ENCODE results near the gene RPL22.

Gene RPL22

GRCh38 chr1:6171548-6172124 is 27.8 kb downstream of the RPL22 start:
- no peak for DNase-seq

GRCh38 chr1:6170742-6171201 is 28.6 kb downstream of the RPL22 start:
- no peak for DNase-seq

GRCh38 chr1:6170116-6170741 is 29.2 kb downstream of the RPL22 start:
- no peak for DNase-seq

- DNase-seq, result no peak
Observed at GRCh38 chr1:6168947-6169586, 30.3 kb downstream of the RPL22 start.

DNA sequence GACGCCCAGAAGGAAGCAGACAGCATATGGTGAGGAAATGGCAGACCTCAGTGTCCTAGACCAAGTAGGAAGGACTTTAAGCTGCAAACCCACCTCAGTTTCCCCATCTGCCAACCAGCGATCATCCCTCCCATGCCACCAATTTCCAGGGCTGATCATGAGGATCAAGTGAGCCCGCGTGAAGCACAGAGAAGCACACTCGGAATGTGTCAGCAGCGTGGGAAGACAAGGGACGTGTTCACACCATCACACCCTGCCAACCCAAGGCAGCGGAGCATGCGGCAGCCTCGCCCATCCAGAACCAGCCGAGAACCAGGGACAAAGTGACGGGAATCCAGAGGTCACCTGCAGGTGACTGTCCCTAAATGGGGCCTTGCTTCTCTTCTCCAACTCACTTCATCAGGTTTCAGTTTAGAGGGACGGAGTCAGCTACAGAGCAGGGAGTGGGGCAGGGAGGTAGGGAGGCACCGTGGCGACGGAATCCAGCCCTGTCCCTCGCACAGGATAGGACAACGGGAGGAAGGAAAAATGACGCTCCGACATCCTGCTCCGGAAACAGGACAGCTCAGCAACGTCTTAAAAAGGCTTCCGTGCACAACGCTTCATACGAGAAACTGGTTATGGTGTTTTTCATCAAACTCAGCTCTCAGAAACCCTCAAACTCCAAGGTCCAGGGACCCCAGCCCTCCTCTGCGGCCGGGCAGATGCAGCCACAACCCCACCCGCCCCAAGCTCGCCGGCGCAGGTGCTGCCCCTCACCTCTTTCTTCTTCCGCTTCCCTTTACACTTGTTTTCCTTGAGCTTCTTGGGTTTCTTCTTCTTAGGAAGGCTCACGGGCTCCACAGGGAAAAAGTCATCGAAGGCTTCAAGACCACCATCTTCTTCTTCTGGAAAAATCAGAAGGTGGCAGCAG is 31.7 kb downstream of the RPL22 start:
- DNase-seq, result no peak

DNA sequence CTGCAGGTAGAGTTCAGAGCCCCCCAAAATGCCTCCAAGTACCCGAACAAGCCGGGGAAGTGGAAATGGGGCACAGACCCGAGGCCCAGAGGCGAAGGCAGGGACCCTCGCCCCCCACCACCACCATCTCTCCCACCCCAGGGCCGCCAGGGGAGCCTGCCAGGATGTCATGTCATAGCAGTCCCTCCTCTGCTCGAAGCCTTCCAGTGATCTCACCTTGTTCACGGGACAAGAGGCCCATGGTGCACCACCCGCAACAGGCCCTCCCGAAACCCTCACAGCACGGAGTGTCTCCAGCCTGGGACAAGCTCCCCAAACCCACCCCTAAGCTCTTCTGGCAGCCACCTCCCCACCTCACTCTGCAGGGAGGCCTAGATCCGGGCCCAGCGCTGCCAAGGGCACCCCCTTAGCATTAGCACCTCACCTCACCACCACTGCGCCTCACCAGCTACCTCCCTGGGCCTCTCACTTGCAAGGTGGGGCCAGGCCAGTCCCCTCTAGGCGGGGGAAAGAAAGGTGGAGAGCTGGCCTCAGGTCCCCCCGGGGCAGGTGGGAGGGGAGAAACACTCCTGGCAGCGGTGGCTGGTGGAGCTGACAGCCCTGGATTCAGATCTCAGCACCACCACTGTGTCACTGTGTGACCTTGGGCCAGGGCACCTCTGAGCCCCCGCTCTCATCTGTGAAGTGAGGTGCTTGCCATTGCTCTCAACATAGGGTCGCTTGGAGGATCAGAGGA is 32.6 kb downstream of the RPL22 start:
- no peak for DNase-seq

DNA sequence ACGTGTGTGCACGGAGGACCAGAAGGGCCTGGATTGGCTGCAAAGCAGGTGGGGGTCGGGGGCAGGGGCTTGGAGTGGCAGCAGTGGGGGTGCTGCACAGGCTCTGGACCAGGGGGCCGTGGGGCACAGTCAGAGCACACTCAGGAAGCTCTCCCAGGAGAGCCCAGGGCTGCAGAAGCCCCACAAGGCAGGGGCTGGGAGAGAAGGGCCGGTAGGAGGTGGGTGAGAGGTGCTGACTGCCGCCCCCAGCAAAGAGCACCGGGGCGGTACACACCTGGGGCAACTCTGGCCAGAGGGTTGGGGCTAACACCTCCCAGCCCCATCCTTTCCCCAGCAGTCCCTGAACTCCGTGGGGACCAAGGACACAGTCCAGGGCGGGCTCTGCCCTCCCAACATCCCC is 33.2 kb downstream of the RPL22 start:
- DNase-seq, result no peak

- no peak for DNase-seq
Observed at GRCh38 chr1:6165441-6165985, 33.9 kb downstream of the RPL22 start.

GRCh38 chr1:6165027-6165426 is 34.4 kb downstream of the RPL22 start:
- no peak for DNase-seq

- no peak for DNase-seq
Observed at GRCh38 chr1:6163973-6164617, 35.3 kb downstream of the RPL22 start.

DNA sequence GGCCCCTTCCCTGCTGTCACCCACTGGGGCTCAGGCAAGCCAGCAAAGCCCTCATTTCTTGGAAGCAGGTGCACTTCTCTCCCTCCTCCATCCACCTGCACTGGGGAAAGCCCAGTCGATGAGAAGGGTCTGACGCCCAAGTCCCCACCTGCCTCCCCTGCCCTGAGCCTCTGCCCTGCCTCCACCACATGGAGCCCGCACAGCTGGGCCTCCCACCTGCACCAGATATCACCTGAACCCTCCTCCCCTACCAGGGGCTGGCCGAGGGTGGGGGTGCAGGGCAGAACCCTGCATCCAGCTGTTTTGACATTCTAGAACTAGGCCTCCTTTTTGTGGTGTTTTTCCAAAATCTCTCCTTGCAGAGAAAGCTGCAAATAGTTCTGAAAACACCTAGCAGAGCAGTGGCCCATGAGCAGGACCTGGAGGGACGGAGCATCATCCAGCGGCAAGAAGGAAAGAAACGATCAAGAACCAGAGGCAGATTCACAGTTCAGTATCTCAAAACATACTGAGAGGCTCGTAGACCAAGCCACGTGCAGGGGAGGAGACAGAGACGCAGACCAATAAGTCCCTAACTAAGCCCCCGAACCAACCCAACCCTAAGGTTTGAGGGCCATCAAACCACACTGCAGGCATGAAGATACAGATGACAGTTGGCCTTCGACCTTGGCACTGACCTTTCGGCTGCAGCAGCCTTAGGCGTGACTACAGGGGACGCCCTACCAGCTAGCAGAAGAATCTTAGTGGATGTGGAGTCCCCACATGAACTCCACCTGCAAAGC is 36.0 kb downstream of the RPL22 start:
- DNase-seq, result no peak

- no peak for DNase-seq
Observed at GRCh38 chr1:6162773-6163172, 36.6 kb downstream of the RPL22 start.

DNA sequence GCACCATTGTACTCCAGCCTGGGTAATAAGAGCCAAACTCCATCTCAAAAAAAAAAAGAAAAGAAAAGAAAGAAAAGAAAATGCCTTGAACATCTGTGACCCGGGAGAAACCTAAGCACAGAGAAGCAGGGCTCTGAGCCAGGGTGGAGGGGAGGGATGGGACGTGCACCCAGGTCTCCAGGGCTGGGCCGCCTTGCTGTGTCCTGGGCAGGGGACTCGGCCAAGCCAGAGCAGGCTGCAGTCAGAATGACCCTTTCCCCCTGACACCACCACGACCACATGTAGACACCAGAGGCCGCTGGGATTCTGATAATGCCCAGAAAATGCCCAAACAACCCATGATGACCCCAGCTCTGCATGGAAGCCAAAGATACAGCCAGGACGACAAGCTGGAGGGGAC is 37.1 kb downstream of the RPL22 start:
- no peak for DNase-seq

- no peak for DNase-seq
Observed at GRCh38 chr1:6158181-6158580, 41.2 kb downstream of the RPL22 start.

- DNase-seq, result no peak
Observed at GRCh38 chr1:6157528-6158174, 41.7 kb downstream of the RPL22 start.

- no peak for DNase-seq
Observed at GRCh38 chr1:6157132-6157527, 42.3 kb downstream of the RPL22 start.

DNA sequence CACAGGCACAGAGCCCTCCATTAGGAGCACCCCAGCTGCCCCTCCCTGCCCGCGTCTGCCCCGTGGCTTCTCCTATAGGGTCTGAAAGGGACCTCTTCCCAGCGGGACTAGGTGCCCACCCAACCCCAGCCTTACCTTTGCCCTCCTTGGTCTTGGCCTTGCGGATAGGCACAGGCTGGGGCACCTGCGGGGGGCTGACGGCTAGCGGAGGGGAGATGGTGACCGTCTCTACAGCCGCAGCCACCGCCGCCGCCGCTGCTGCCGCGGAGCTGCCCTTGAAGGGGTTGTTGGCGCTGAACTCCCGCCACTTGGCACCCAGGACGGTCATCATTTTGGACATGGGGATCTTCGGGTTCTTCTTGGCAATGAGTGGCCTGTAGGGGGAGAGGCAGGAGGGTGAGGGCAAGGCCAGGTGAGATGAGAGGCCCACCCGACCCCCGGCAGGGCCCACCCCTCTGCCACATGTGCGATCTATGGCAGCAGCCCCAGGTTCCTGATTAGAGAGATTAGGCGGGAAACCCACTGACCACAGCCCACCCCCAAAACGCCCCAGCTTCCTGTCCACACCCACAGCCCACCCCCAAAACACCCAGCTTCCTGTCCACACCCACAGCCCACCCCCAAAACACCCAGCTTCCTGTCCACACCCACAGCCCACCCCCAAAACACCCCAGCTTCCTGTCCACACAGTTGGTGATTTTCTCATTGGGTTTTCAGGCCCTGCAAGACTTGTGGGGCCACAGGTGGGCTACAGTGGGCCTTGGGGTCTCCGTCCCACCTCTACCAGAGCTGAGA is 44.7 kb downstream of the RPL22 start:
- DNase-seq, result no peak

DNA sequence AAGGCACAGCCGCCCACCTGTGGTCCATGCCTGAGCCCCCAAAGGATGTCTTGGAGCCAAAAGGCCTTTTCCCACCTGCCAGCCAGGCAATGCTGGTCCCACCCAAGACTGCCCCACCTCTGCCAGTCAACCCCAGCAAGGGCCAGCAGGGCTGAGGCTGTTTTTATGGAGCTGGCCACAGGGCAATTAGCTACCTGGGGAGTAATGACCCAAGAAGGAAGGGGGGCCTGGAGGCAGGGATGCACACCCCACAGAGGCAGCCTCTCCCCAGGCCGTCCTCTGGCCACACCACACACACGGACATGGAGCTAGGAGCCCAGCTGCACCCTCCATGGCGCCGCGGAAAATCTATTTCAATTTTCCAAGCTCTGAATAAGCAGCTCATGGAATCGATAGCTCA is 46.5 kb downstream of the RPL22 start:
- no peak for DNase-seq

GRCh38 chr1:6152181-6152580 is 47.2 kb downstream of the RPL22 start:
- no peak for DNase-seq
